Ovary (tissue), 9 donors: ENCODE results near the gene ENOX1. TPM values are rescaled to one million over a fixed set of nuclear protein-coding genes. Genes with fewer than 3 reads are reported as not detected.

Source experiments
- DNase-seq, 5 donors: peaks; one replicate each; pipeline ENCODE4 v3.0.0-alpha.2; 2019 to 2020
- H3K27ac ChIP-seq, 2 donors: fragments of 200-600 bp; one replicate each; pipeline versions ENCODE4 v1.5.1 to v1.8.0; 2019 to 2022
- H3K27me3 ChIP-seq: fragments of 200-600 bp; one replicate; pipeline ENCODE4 v1.8.0; 2022
- H3K36me3 ChIP-seq: fragments of 200-600 bp; sonication (generic); one replicate; pipeline ENCODE4 v1.5.1; 2019
- H3K4me1 ChIP-seq: one replicate; pipeline ENCODE4 v1.8.1; 2013; ENCODE audit warnings: mild to moderate bottlenecking, moderate library complexity; ENCODE audit not compliant: insufficient read depth
- H3K4me3 ChIP-seq: fragments of 200-600 bp; sonication (generic); one replicate; pipeline ENCODE4 v1.5.1; 2017
- H3K9me3 ChIP-seq, 2 donors: fragments of 200-600 bp in 1 of 2; sonication (generic) in 1 of 2; one replicate each; pipeline versions ENCODE4 v1.5.1 to v1.8.1; 2013 to 2019; ENCODE audit warnings: mild to moderate bottlenecking in 1 of 2, moderate library complexity in 1 of 2
- CTCF ChIP-seq, 3 donors: fragments of 450-650 bp in 2 of 3; fragments of 200-600 bp in 1 of 3; IDR thresholded peaks; one replicate each; pipeline versions ENCODE4 v1.5.1 to v1.8.0; 2016 to 2022; ENCODE audit warnings: antibody characterized with exemption in 3 of 3, mild to moderate bottlenecking in 1 of 3
- EP300 ChIP-seq: sonication (generic); formaldehyde crosslinking; IDR thresholded peaks from one replicate; pipeline ENCODE4 v1.6.1; 2017; ENCODE audit warnings: antibody characterized with exemption
- POLR2A ChIP-seq: fragments of 450-650 bp; IDR thresholded peaks from one replicate; pipeline ENCODE4 v1.6.1; 2017; ENCODE audit warnings: antibody characterized with exemption, mild to moderate bottlenecking, moderate library complexity
- WGBS, 3 donors: extraction: QIAGEN DNeasy Blood & Tissue Kit in 1 of 3; methylation state at CpG; one replicate each; pipeline versions ENCODE4 v1.1.5 to v1.1.7; 2013 to 2017; 5-methylcytosine and 5-hydroxymethylcytosine counted together
- intact Hi-C, 4 donors: fragments of 100-400 bp; cut with DNase I; formaldehyde crosslinking; loops; one replicate each; pipeline versions ENCODE4 v1.11.0 to v1.15.1; 2022 to 2023
- polyA plus RNA-seq, 2 donors: library from polyadenylated mRNA; stranded (reverse); fragments of 200-250 nt in 1 of 2; fragments of 350-450 nt in 1 of 2; fragmentation: Illumina TruSeq in 1 of 2; extraction: RNeasy Lipid Tissue Mini Kit (QIAGEN cat#74804) in 1 of 2; gene quantifications; one replicate each; pipeline ENCODE4 v1.2.3, GENCODE V29; 2013 to 2014
- total RNA-seq, 7 donors: library from RNA; depleted of rRNA in 2 of 7; stranded (reverse); fragments of >200 nt in 2 of 7; fragmentation: NEBNext Ultra II Directional in 3 of 7; extraction: Animal tissue kit (Norgen Biotek cat#: 25700) in 3 of 7; gene quantifications; one replicate each; pipeline versions ENCODE4 v1.1.0 to v1.2.4, GENCODE V29; 2016 to 2023
- donor health status: DM: no; HTN: no; CAD: no; lungs with moderate emphysema.
- donor health status: DM: no; HTN: no; CAD: no.
- donor health status: Bipolar disorder and iron deficiency.
- donor health status: DM: yes; HTN: yes; CAD: no.
- donor health status: DM: no; HTN: no; CAD: no.
- donor health status: DM: yes; HTN: yes; CAD: no.

ENOX1 gene
- total and polyA plus RNA-seq, 9 donors: 3.6 to 17.5 (median 7.8) TPM

GRCh38 chr13:43822969-43823368 is 36.2 kb upstream of the ENOX1 start:
- Histone ChIP-seq H3K4me1 (no peaks in the 10 kb centered on the region), H3K4me3 (no peak overlapping the region), H3K9me3 (no peaks in the 10 kb centered on the region), H3K36me3 (no peaks in the 10 kb centered on the region), H3K27me3 (peaks cover 4% of the 10 kb centered on the region), H3K27ac (no peak overlapping the region)
- TF ChIP-seq EP300 (no peak), POLR2A (no peak), CTCF (IDR thresholded peaks at IDR 0.05) (no peak)
- intact Hi-C loops: no loop called here
- WGBS, 3 donors: 44 to 55% (median 50%) methylated on average over 1 of the region's 1 CpG
- no peak for DNase-seq

GRCh38 chr13:43816401-43816889 is 29.7 kb upstream of the ENOX1 start:
- Histone ChIP-seq H3K27ac (no peak overlapping the region), H3K27me3 (peaks cover 4% of the 10 kb centered on the region), H3K4me3 (no peak overlapping the region), H3K9me3 (no peaks in the 10 kb centered on the region), H3K36me3 (no peaks in the 10 kb centered on the region), H3K4me1 (peaks cover 5% of the 10 kb centered on the region)
- TF ChIP-seq CTCF (IDR thresholded peaks at IDR 0.05): no peak
- no peak for TF ChIP-seq POLR2A
- no peak for TF ChIP-seq EP300
- WGBS, 3 donors: 82 to 89% (median 88%) methylated on average over 4 of the region's 4 CpGs
- intact Hi-C loops: no loop called here
- DNase-seq: no peak

DNA sequence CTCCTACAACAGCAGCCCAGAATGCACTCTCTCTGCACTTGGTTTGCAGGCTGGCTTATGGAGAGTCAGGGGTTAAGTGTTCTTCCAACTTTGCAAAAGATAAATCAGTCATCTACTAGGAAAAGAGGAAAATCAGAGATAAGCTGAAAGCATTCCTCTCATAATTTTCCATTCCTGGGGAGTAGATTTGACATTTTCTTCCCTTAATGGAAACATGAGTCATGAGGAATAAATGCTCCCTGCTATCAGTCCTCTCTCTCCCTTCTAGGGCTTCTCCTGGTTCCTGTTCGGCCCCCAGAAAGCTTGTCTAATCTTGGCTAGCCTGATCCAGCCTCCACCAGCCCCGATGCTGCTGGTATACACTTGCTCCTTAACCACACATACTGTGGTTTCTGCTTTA is 28.4 kb upstream of the ENOX1 start:
- Histone ChIP-seq H3K4me1 (peaks cover 5% of the 10 kb centered on the region), H3K27me3 (peaks cover 4% of the 10 kb centered on the region), H3K4me3 (no peak overlapping the region), H3K27ac (no peak overlapping the region), H3K36me3 (no peaks in the 10 kb centered on the region), H3K9me3 (no peaks in the 10 kb centered on the region)
- WGBS, 3 donors: 4 to 6% (median 5%) methylated on average over 2 of the region's 2 CpGs
- intact Hi-C loops: no loop called here
- TF ChIP-seq POLR2A (no peak), EP300 (no peak), CTCF (IDR thresholded peaks at IDR 0.05) (no peak)
- peak in 1 of 5 donors; percentile 23 for DNase-seq

- no peak for TF ChIP-seq POLR2A
- no peak for TF ChIP-seq CTCF (IDR thresholded peaks at IDR 0.05)
- no peak for TF ChIP-seq EP300
- DNase-seq: no peak
- Histone ChIP-seq H3K9me3 (no peaks in the 10 kb centered on the region), H3K27me3 (no peaks in the 10 kb centered on the region), H3K4me3 (no peak overlapping the region), H3K4me1 (no peaks in the 10 kb centered on the region), H3K27ac (no peak overlapping the region), H3K36me3 (no peaks in the 10 kb centered on the region)
- intact Hi-C loops: loop anchor here in 2 of 4 donors (5.0 to 10.0 kb wide), 3 partner anchors 66 to 1216 kb away; partner anchors contain the start of genes CCDC122 (in 1 of the 2) and LACC1 (in 1 of the 2)
These were observed 21.9 kb upstream of the ENOX1 start for GRCh38 chr13:43808676-43809075.
